Thyroid gland (tissue), 4 donors: ENCODE measurements around the gene DIP2C. TPM values are rescaled to one million over a fixed set of nuclear protein-coding genes. Genes with fewer than 3 reads are reported as not detected.

Experiments
- DNase-seq, 2 donors: peaks; one replicate each; pipeline ENCODE4 v3.0.0-alpha.2; 2019
- H3K27ac ChIP-seq, 3 donors: fragments of 200-600 bp; sonication (generic); 1 replicate in 2 of 3; 2 replicates in 1 of 3; pipeline ENCODE4 v1.5.1; 2016 to 2019; ENCODE audit warnings: mild to moderate bottlenecking in 1 of 3, moderate library complexity in 1 of 3
- H3K27me3 ChIP-seq: fragments of 200-600 bp; sonication (generic); one replicate; pipeline ENCODE4 v1.5.1; 2019
- H3K36me3 ChIP-seq, 2 donors: fragments of 200-600 bp; sonication (generic); one replicate each; pipeline ENCODE4 v1.5.1; 2016 to 2019
- H3K4me1 ChIP-seq, 2 donors: fragments of 200-600 bp; sonication (generic); one replicate each; pipeline ENCODE4 v1.5.1; 2017 to 2019
- H3K4me3 ChIP-seq, 3 donors: fragments of 200-600 bp; sonication (generic); replicated peaks in 1 of 3; 1 replicate in 2 of 3; 2 replicates in 1 of 3; pipeline ENCODE4 v1.5.1; 2016; ENCODE audit warnings: mild to moderate bottlenecking in 1 of 3
- H3K9me3 ChIP-seq: fragments of 200-600 bp; sonication (generic); one replicate; pipeline ENCODE4 v1.5.1; 2017
- POLR2A ChIP-seq, 2 donors: fragments of 450-650 bp; IDR thresholded peaks; one replicate each; pipeline ENCODE4 v1.6.1; 2017; ENCODE audit warnings: antibody characterized with exemption in 2 of 2, mild to moderate bottlenecking in 2 of 2, moderate library complexity in 1 of 2
- WGBS, 2 donors: methylation state at CpG; one replicate each; pipeline ENCODE4 v1.1.5; 2017; 5-methylcytosine and 5-hydroxymethylcytosine counted together
- intact Hi-C: fragments of 100-400 bp; cut with DNase I; formaldehyde crosslinking; loops from one replicate; pipeline ENCODE4 v1.15.1; 2023
- total RNA-seq, 4 donors: library from RNA; depleted of rRNA; stranded (reverse); fragments of >200 nt; gene quantifications; one replicate each; pipeline ENCODE4 v1.2.3, GENCODE V29; 2016
- TF ChIP-seq, protein P1 (sequence below), 6 experiments: fragments of 200-600 bp in 3 of 6; fragments of 450-650 bp in 3 of 6; sonication (generic) in 3 of 6; IDR thresholded peaks; one replicate each; pipeline ENCODE4 v1.5.1; 2016 to 2019; ENCODE audit warnings: antibody characterized with exemption in 6 of 6, mild to moderate bottlenecking in 2 of 6, inconsistent platforms in 1 of 6, moderate library complexity in 1 of 6

Gene DIP2C
- total RNA-seq, 4 donors from 2014 or later = 11.4 to 14.6 (median 12.3) TPM

- TF ChIP-seq POLR2A (IDR thresholded peaks at IDR 0.05) = no peak
- TF ChIP-seq, protein P1, sequence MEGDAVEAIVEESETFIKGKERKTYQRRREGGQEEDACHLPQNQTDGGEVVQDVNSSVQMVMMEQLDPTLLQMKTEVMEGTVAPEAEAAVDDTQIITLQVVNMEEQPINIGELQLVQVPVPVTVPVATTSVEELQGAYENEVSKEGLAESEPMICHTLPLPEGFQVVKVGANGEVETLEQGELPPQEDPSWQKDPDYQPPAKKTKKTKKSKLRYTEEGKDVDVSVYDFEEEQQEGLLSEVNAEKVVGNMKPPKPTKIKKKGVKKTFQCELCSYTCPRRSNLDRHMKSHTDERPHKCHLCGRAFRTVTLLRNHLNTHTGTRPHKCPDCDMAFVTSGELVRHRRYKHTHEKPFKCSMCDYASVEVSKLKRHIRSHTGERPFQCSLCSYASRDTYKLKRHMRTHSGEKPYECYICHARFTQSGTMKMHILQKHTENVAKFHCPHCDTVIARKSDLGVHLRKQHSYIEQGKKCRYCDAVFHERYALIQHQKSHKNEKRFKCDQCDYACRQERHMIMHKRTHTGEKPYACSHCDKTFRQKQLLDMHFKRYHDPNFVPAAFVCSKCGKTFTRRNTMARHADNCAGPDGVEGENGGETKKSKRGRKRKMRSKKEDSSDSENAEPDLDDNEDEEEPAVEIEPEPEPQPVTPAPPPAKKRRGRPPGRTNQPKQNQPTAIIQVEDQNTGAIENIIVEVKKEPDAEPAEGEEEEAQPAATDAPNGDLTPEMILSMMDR (IDR thresholded peaks at IDR 0.05) = no peak
- Histone ChIP-seq H3K4me1 (peaks cover 10 to 14% of the 10 kb centered on the region in 2 donors), H3K4me3 (no peak overlapping the region), H3K9me3 (no peaks in the 10 kb centered on the region), H3K27ac (no peak overlapping the region), H3K36me3 (no peaks in the 10 kb centered on the region), H3K27me3 (no peaks in the 10 kb centered on the region)
- WGBS, 2 donors = 96 to 98% methylated on average over 11 of the region's 11 CpGs
- intact Hi-C loops = no loop called here
- no peak for DNase-seq
These were observed 58.2 kb downstream of the DIP2C start for GRCh38 chr10:631266-631665.

DNA sequence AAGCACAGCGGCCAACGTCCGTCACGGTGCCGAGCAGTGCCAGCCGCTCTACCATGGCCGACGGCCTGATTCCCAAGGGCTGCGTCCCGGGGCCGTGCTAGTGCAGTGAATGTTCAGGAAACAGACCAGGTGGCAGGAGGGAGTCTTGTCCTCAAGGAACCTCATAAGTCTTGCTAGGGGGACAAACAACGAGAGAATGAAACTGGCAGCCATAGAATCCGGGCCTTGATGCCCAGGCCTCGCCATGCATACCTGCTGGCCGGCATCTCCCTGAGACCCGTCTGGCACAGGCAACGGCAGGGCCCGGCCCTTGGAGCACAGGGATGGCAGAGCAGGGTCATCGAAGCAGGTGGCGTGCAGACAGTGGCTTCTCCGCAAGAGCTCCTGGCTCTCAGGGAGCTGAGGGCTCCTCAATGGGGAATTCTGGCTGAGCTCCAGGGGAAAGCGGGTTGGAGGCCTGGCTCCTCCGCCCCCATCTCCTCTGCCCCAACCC, 58.8 kb downstream of the DIP2C start:
- peaks cover 14 to 15% of the 10 kb centered on the region in 2 donors for H3K4me1 ChIP-seq
- peak; percentile 77 to 87 for DNase-seq
- H3K27ac ChIP-seq = peak overlapping the region in 1 of 3 donors; percentile 60
- 46 to 80% methylated on average over 18 to 22 of the region's 23 CpGs for WGBS, 2 donors
- no peaks in the 10 kb centered on the region for H3K9me3 ChIP-seq
- no peaks in the 10 kb centered on the region for H3K36me3 ChIP-seq
- no peaks in the 10 kb centered on the region for H3K27me3 ChIP-seq
- TF ChIP-seq, protein P1 (IDR thresholded peaks at IDR 0.05) = no peak
- no peak for TF ChIP-seq POLR2A (IDR thresholded peaks at IDR 0.05)
- H3K4me3 ChIP-seq = no peak overlapping the region
- intact Hi-C loops = no loop called here

DNA sequence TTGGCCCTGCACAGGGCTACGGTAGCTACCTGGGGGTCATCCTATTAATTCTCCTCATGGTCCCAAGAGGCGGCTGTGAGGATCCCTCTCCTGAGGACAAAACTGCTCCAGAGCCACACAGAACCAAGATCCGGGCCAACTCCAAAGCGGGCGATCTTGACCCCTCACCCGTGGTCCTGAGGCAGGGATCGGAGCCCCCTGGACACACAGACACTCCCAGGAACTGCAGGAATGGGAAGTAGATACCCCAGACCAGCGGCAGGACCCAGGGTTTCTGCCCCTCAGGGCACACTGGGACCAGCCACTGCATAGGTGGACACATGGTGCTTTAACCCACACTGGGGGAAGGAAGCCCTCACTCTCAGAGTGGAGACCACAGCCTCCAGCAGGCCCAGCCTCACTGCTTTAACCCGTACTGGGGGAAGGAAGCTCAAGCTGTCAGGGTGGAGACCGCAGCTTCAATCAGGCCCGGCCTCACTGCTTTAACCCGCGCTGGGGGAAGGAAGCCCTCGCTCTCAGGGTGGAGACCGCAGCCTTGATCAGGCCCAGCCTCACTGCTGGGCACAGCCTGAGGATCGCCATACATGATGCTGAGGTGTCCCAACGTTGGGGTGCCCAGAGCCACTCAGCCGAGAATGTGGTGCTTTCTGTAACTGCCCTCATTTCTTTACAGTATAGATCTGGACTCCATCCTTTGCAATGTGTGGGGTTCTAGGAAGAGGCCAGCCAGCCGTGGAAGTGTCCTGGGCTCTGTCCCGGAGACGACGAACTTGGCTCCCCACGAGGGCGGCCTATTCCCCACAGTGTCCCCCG, 60.1 kb downstream of the DIP2C start:
- no peak for TF ChIP-seq POLR2A (IDR thresholded peaks at IDR 0.05)
- TF ChIP-seq, protein P1 (IDR thresholded peaks at IDR 0.05) = no peak
- Histone ChIP-seq H3K4me1 (peaks cover 24 to 27% of the 10 kb centered on the region in 2 donors), H3K9me3 (no peaks in the 10 kb centered on the region), H3K27me3 (no peaks in the 10 kb centered on the region), H3K27ac (no peak overlapping the region), H3K36me3 (no peaks in the 10 kb centered on the region), H3K4me3 (no peak overlapping the region)
- WGBS, 2 donors = 89 to 97% methylated on average over 12 to 23 of the region's 25 CpGs
- DNase-seq = no peak
- intact Hi-C loops = no loop called here

DNA sequence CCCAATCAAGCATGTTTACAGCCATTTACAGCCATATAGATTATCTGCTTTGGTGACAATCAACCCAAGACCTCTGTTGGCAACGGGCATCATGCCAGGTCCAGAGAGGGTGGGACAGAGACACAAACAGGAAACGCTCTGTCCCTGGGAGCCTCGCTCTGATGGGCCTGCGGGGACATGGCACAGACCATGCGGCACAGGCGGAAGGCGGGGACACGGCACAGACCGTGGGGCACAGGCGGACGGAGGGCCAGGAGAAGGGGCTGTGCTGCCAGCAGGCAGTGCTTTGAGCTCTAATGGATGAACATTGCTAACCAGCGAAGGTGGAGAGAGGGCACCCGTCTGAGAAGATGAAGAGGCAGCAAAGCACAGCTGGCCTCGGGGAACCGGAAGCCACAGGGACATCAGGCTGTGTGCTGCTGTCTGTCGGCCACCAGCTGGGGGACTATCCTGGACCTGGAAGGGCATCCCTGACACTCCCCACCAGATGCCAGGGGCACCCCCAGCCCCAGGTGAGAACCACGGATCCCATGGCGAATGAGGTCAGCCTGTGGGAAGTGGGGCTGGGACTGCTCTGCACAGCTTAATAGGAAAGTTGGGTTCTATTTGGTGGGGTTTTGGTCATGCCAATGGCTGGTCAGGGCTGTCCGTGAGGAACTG, 61.0 kb downstream of the DIP2C start:
- intact Hi-C loops = no loop called here
- H3K4me1 ChIP-seq = peaks cover 24 to 26% of the 10 kb centered on the region in 2 donors
- H3K4me3 ChIP-seq = no peak overlapping the region
- no peaks in the 10 kb centered on the region for H3K27me3 ChIP-seq
- 88 to 95% methylated on average over 19 of the region's 19 CpGs for WGBS, 2 donors
- no peaks in the 10 kb centered on the region for H3K9me3 ChIP-seq
- no peaks in the 10 kb centered on the region for H3K36me3 ChIP-seq
- H3K27ac ChIP-seq = no peak overlapping the region
- no peak for TF ChIP-seq POLR2A (IDR thresholded peaks at IDR 0.05)
- TF ChIP-seq, protein P1 (IDR thresholded peaks at IDR 0.05) = no peak
- DNase-seq = no peak
